Gastrocnemius medialis (tissue), 4 donors: ENCODE data around the gene MCM8. TPM values are rescaled to one million over a fixed set of nuclear protein-coding genes. Genes with fewer than 3 reads are reported as not detected.
A peak's percentile ranks its signal among the peaks of the same experiment; 100 is the strongest.

ENCODE experiments used
- ATAC-seq, 2 donors: fragments of 150-250 bp; one replicate each; pipeline ENCODE4 v1.9.1; 2016
- DNase-seq, 2 donors: peaks; one replicate each; pipeline ENCODE4 v3.0.0-alpha.2; 2019
- H3K27ac ChIP-seq, 4 donors: fragments of 200-600 bp; sonication (generic); 1 replicate in 1 of 4; 2 replicates in 3 of 4; pipeline ENCODE4 v1.5.1; 2016 to 2018; ENCODE audit warnings: mild to moderate bottlenecking in 2 of 4, moderate library complexity in 1 of 4
- H3K27me3 ChIP-seq, 3 donors: fragments of 200-600 bp; sonication (generic) in 2 of 3; 1 replicate in 1 of 3; 2 replicates in 2 of 3; pipeline versions ENCODE4 v1.5.1 to v1.6.0; 2016 to 2019; ENCODE audit warnings: mild to moderate bottlenecking in 1 of 3, moderate library complexity in 1 of 3
- H3K36me3 ChIP-seq, 2 donors: fragments of 200-600 bp; sonication (generic) in 1 of 2; one replicate each; pipeline ENCODE4 v1.5.1; 2017 to 2018
- H3K4me1 ChIP-seq, 2 donors: fragments of 200-600 bp; sonication (generic) in 1 of 2; one replicate each; pipeline ENCODE4 v1.5.1; 2016 to 2017; ENCODE audit warnings: mild to moderate bottlenecking in 2 of 2
- H3K4me3 ChIP-seq, 4 donors: fragments of 200-600 bp; sonication (generic) in 3 of 4; 1 replicate in 1 of 4; 2 replicates in 3 of 4; pipeline ENCODE4 v1.5.1; 2016 to 2019; ENCODE audit warnings: mild to moderate bottlenecking in 2 of 4
- H3K9me3 ChIP-seq, 3 donors: fragments of 200-600 bp; sonication (generic) in 2 of 3; 1 replicate in 1 of 3; 2 replicates in 2 of 3; pipeline ENCODE4 v1.5.1; 2016 to 2019
- CTCF ChIP-seq, 5 experiments: fragments of 450-650 bp in 3 of 5; fragments of 200-600 bp in 2 of 5; sonication (generic) in 2 of 5; IDR thresholded peaks in 4 of 5; conservative IDR thresholded peaks in 1 of 5; 1 replicate in 4 of 5; 2 replicates in 1 of 5; pipeline ENCODE4 v1.5.1; 2016 to 2019; ENCODE audit warnings: antibody characterized with exemption in 5 of 5, mild to moderate bottlenecking in 3 of 5, moderate library complexity in 3 of 5
- POLR2A ChIP-seq, 2 donors: fragments of 450-650 bp; IDR thresholded peaks; one replicate each; pipeline ENCODE4 v1.6.1; 2017; ENCODE audit warnings: antibody characterized with exemption in 2 of 2, mild to moderate bottlenecking in 2 of 2, moderate library complexity in 2 of 2
- in situ Hi-C, 4 donors: fragments of 200-750 bp; cut with MboI; loops; one replicate each; pipeline versions ENCODE4 v1.15.0 to v1.8.0; 2017; ENCODE audit warnings: low sequenced_read_pairs in 4 of 4
- intact Hi-C: fragments of 100-400 bp; cut with DNase I; formaldehyde crosslinking; loops from one replicate; pipeline ENCODE4 v1.15.1; 2023; ENCODE audit warnings: low total_unique reads
- total RNA-seq, 4 donors: library from RNA; depleted of rRNA; stranded (reverse); fragments of >200 nt; gene quantifications; one replicate each; pipeline versions ENCODE4 v1.1.0 to v1.2.3, GENCODE V29; 2016

Gene MCM8
- total RNA-seq = 1 to 10 TPM; 2.4 to 5.9 (median 5.2) TPM

GRCh38 chr20:5950271-5951031 is at the start of gene MCM8, which contains the start of gene TRMT6:
Gene MCM8, plus strand, starts transcription at chr20:5950652. Its CDS starts 1,364 bp downstream, at chr20:5952016.
Gene TRMT6, minus strand, starts transcription at chr20:5950533. Its CDS starts 128 bp downstream, at chr20:5950405.
- intact Hi-C loops (loop anchor here (1.0 to 5.0 kb wide), 3 partner anchors 127 to 423 kb away; partner anchors contain the start of gene SHLD1), in situ Hi-C loops (loop anchor here in 2 of 4 donors (25.0 kb wide), 2 partner anchors 137 to 388 kb away; no protein-coding TSS in a partner anchor)
- H3K4me1 ChIP-seq = peaks cover 16 to 18% of the 10 kb centered on the region in 2 donors
- H3K27me3 ChIP-seq = no peaks in the 10 kb centered on the region
- H3K36me3 ChIP-seq = peaks cover 0 to 38% of the 10 kb centered on the region in 2 donors
- DNase-seq (peak; percentile 94 to 95), ATAC-seq (peak; percentile 97 to 98)
- H3K4me3 ChIP-seq = peak within 1 kb of the TSS; percentile 63 to 90 (median 84)
- peak within 1 kb of the TSS; percentile 85 to 89 (median 86) for H3K27ac ChIP-seq
- H3K9me3 ChIP-seq = no peaks in the 10 kb centered on the region
- TF ChIP-seq CTCF (IDR thresholded peaks at IDR 0.05 in 4 of 5, conservative IDR thresholded peaks at IDR 0.05 in 1 of 5) (peak in 1 of 5 experiments; percentile 24), POLR2A (IDR thresholded peaks at IDR 0.05) (peak; percentile 60 to 67)

GRCh38 chr20:5900908-5901307 is 49.5 kb upstream of the MCM8 start:
- H3K36me3 ChIP-seq = no peaks in the 10 kb centered on the region
- TF ChIP-seq POLR2A (IDR thresholded peaks at IDR 0.05) = no peak
- TF ChIP-seq CTCF (IDR thresholded peaks at IDR 0.05 in 4 of 5, conservative IDR thresholded peaks at IDR 0.05 in 1 of 5) = no peak
- H3K4me3 ChIP-seq = no peak overlapping the region
- ATAC-seq (no peak), DNase-seq (no peak)
- no peak overlapping the region for H3K27ac ChIP-seq
- in situ Hi-C loops = no loop called here
- no peaks in the 10 kb centered on the region for H3K4me1 ChIP-seq
- no peaks in the 10 kb centered on the region for H3K9me3 ChIP-seq
- intact Hi-C loops = no loop called here
- H3K27me3 ChIP-seq = no peaks in the 10 kb centered on the region

- DNase-seq = no peak
- Histone ChIP-seq H3K27me3 (peaks cover 0 to 22% (median 0%) of the 10 kb centered on the region in 3 donors), H3K4me1 (peaks cover 0 to 3% of the 10 kb centered on the region in 2 donors), H3K4me3 (no peak overlapping the region), H3K36me3 (no peaks in the 10 kb centered on the region), H3K9me3 (no peaks in the 10 kb centered on the region), H3K27ac (no peak overlapping the region)
- no peak for TF ChIP-seq POLR2A (IDR thresholded peaks at IDR 0.05)
- TF ChIP-seq CTCF (IDR thresholded peaks at IDR 0.05 in 4 of 5, conservative IDR thresholded peaks at IDR 0.05 in 1 of 5) = no peak
- intact Hi-C loops = no loop called here
- in situ Hi-C loops = no loop called here
- ATAC-seq = no peak
Measured at GRCh38 chr20:5908981-5909380, 41.5 kb upstream of the MCM8 start.

- no peaks in the 10 kb centered on the region for H3K9me3 ChIP-seq
- no peaks in the 10 kb centered on the region for H3K36me3 ChIP-seq
- ATAC-seq (no peak), DNase-seq (no peak)
- no peak for TF ChIP-seq POLR2A (IDR thresholded peaks at IDR 0.05)
- TF ChIP-seq CTCF (IDR thresholded peaks at IDR 0.05 in 4 of 5, conservative IDR thresholded peaks at IDR 0.05 in 1 of 5) = no peak
- in situ Hi-C loops = no loop called here
- H3K4me3 ChIP-seq = no peak overlapping the region
- peaks cover 0 to 22% (median 0%) of the 10 kb centered on the region in 3 donors for H3K27me3 ChIP-seq
- peaks cover 0 to 3% of the 10 kb centered on the region in 2 donors for H3K4me1 ChIP-seq
- H3K27ac ChIP-seq = no peak overlapping the region
- intact Hi-C loops = no loop called here
Measured at GRCh38 chr20:5910186-5910585, 40.3 kb upstream of the MCM8 start.
